KMS-11 (cell line): ENCODE data around the gene IFI6.
A peak's percentile ranks its signal among the peaks of the same experiment; 100 is the strongest.
"Not testable (repeated sequence)": the region's sequence is repeated elsewhere in the genome, so short reads cannot be mapped to it uniquely, and the experiment has no call there.

Source experiments
- H2AFZ ChIP-seq: fragments of 200-600 bp; sonication (generic); 2 replicates; pipeline ENCODE4 v1.6.1; 2016; ENCODE audit warnings: antibody characterized with exemption, mixed run types, low read depth
- H3K27ac ChIP-seq: fragments of 200-600 bp; sonication (generic); 2 replicates; pipeline ENCODE4 v1.6.1; 2016; ENCODE audit warnings: mild to moderate bottlenecking, mixed run types
- H3K27me3 ChIP-seq: fragments of 200-600 bp; sonication (generic); 2 replicates; pipeline ENCODE4 v1.6.1; 2017; ENCODE audit warnings: mild to moderate bottlenecking, low read depth, mixed run types, moderate library complexity; ENCODE audit not compliant: insufficient read depth
- H3K36me3 ChIP-seq: fragments of 200-600 bp; sonication (generic); 2 replicates; pipeline ENCODE4 v1.6.1; 2017; ENCODE audit warnings: mild to moderate bottlenecking, mixed run types; ENCODE audit not compliant: insufficient read depth
- H3K4me1 ChIP-seq: fragments of 200-600 bp; sonication (generic); 2 replicates; pipeline ENCODE4 v1.6.1; 2016; ENCODE audit warnings: mild to moderate bottlenecking, low read depth, mixed run types; ENCODE audit not compliant: poor library complexity, severe bottlenecking
- H3K4me2 ChIP-seq: fragments of 200-600 bp; sonication (generic); 2 replicates; pipeline ENCODE4 v1.7.0; 2016; ENCODE audit warnings: mild to moderate bottlenecking, mixed run types
- H3K4me3 ChIP-seq: fragments of 200-600 bp; sonication (generic); IDR thresholded peaks from 2 replicates; pipeline ENCODE4 v1.6.1; 2017; ENCODE audit warnings: low read depth, low read length, mixed read lengths; ENCODE audit not compliant: insufficient read depth
- H3K79me2 ChIP-seq: fragments of 200-600 bp; sonication (generic); 2 replicates; pipeline ENCODE4 v1.6.1; 2016; ENCODE audit warnings: low read depth, mixed run types; ENCODE audit not compliant: insufficient read depth
- H3K9ac ChIP-seq: fragments of 200-600 bp; sonication (generic); 2 replicates; pipeline ENCODE4 v1.6.1; 2016; ENCODE audit warnings: mild to moderate bottlenecking, mixed run types
- H4K20me1 ChIP-seq: fragments of 200-600 bp; sonication (generic); 2 replicates; pipeline ENCODE4 v1.6.1; 2016; ENCODE audit warnings: mild to moderate bottlenecking, mixed run types; ENCODE audit not compliant: insufficient read depth
- CTCF ChIP-seq: fragments of 200-600 bp; sonication (generic); conservative IDR thresholded peaks from 2 replicates; pipeline ENCODE4 v1.6.1; 2017; ENCODE audit warnings: low read depth, mild to moderate bottlenecking, antibody characterized with exemption, low read length, moderate library complexity, mixed read lengths

IFI6 gene

GRCh38 chr1:27645071-27645415, 26.9 kb downstream of the IFI6 start:
- Histone ChIP-seq H3K27ac (no peak overlapping the region), H3K27me3 (no peaks in the 10 kb centered on the region), H4K20me1 (no peaks in the 10 kb centered on the region), H3K79me2 (no peaks in the 10 kb centered on the region), H3K4me3 (no peak overlapping the region), H3K36me3 (no peaks in the 10 kb centered on the region), H3K4me2 (no peak overlapping the region), H3K9ac (no peak overlapping the region), H2AFZ (no peak overlapping the region), H3K4me1 (peaks cover 1% of the 10 kb centered on the region)
- TF ChIP-seq CTCF = no peak

- no peak for TF ChIP-seq CTCF
Measured at GRCh38 chr1:27644369-27645070, 27.5 kb downstream of the IFI6 start.

DNA sequence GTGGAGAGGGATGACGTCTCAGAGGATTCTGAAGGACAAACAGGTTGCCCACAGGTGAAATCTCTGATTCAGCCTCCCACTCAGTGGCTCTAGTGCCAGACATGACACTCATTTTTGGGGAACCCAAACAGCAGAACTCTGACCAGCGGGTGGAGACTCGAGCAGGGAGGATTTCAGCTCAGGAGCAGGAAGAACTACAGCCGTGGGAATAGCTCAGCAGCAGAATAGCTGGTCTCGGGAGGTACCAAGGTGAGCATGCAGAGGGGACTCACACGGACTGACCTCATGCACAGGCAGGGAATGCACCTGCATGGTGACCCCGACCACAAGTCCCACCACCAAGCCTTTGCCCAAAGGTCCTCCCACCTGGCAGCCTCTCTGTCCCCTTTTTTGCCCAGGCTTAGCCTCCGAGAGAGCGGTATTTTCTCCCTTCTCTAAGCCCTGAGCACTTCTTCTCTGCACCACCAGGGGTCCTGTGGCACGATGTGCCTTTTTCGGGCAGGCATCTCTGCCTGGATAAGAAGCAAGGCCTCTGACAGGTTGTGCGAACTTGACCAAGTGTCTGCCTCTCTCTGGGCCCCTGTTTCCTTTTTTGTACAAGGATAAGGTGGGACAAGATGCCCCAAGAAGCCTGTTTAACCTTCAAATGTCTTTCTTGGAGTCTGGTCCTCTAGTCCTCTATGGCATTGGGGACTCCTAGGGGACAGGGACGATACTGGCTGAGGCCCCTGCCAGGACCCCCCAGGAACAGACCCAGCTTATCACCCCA, 28.2 kb downstream of the IFI6 start:
- Histone ChIP-seq H3K4me2 (no peak overlapping the region), H3K4me1 (no peaks in the 10 kb centered on the region), H3K9ac (no peak overlapping the region), H3K4me3 (no peak overlapping the region), H3K36me3 (no peaks in the 10 kb centered on the region), H3K27me3 (no peaks in the 10 kb centered on the region), H3K27ac (no peak overlapping the region), H4K20me1 (no peaks in the 10 kb centered on the region), H3K79me2 (no peaks in the 10 kb centered on the region), H2AFZ (peak overlapping the region; percentile 9; the same call in 1 of the 2 replicates)
- TF ChIP-seq CTCF = peak; percentile 81

More at GRCh38 chr1:27644369-27645070, 27.5 kb downstream of the IFI6 start:
- no peaks in the 10 kb centered on the region for H3K36me3 ChIP-seq
- peak overlapping the region; percentile 9; the same call in 1 of the 2 replicates for H2AFZ ChIP-seq
- no peaks in the 10 kb centered on the region for H4K20me1 ChIP-seq
- H3K4me1 ChIP-seq = no peaks in the 10 kb centered on the region
- H3K4me2 ChIP-seq = no peak overlapping the region
- H3K27ac ChIP-seq = no peak overlapping the region
- H3K79me2 ChIP-seq = no peaks in the 10 kb centered on the region
- no peak overlapping the region for H3K4me3 ChIP-seq
- no peaks in the 10 kb centered on the region for H3K27me3 ChIP-seq
- H3K9ac ChIP-seq = no peak overlapping the region

- not testable (repeated sequence) for H3K4me3 ChIP-seq, H2AFZ ChIP-seq, H3K4me1 ChIP-seq, H3K27ac ChIP-seq, H3K36me3 ChIP-seq, H4K20me1 ChIP-seq, H3K9ac ChIP-seq, H3K4me2 ChIP-seq, H3K27me3 ChIP-seq, H3K79me2 ChIP-seq
Measured at GRCh38 chr1:27640514-27640913, 31.5 kb downstream of the IFI6 start.

GRCh38 chr1:27638805-27639204, 33.2 kb downstream of the IFI6 start:
- Histone ChIP-seq H2AFZ (no peak overlapping the region), H3K27ac (no peak overlapping the region), H3K9ac (no peak overlapping the region), H3K27me3 (no peaks in the 10 kb centered on the region), H3K4me1 (no peaks in the 10 kb centered on the region), H3K79me2 (no peaks in the 10 kb centered on the region), H3K36me3 (no peaks in the 10 kb centered on the region), H4K20me1 (no peaks in the 10 kb centered on the region), H3K4me2 (no peak overlapping the region), H3K4me3 (no peak overlapping the region)
- no peak for TF ChIP-seq CTCF
